Choroid plexus epithelial cell (primary cell): ENCODE data around the gene POLD3.

Source experiments
- DNase-seq: peaks from one replicate; pipeline ENCODE4 v3.0.0-alpha.2; 2010; ENCODE audit warnings: low read depth
- H3K4me3 ChIP-seq: 2 replicates; pipeline ENCODE4 v1.5.1; 2011; ENCODE audit warnings: low read depth, mild to moderate bottlenecking, control low read depth, low read length, moderate library complexity
- TF ChIP-seq, protein P1 (sequence below): conservative IDR thresholded peaks from 2 replicates; pipeline ENCODE4 v1.5.1; 2011; ENCODE audit warnings: low read depth, mild to moderate bottlenecking, control low read depth, inconsistent platforms, low read length, moderate library complexity

The POLD3 gene

DNA sequence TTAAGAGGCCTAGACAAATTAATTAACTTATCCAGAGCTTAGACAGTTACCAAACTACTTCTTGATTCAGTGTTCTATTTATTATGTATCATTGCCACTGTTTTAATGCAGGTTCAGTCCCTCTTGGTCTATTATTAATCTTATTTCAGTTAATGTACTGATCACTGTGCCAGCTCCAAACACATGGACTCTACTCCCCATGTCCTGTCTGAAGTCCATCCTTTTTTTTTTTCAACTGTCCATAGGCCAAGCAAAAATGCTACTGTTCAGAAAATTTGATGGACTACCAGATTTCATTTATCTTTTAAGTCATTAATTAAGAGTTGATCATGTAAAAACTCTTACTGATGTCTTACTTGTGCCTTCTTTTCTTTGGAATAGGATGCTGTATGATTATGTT lies 11.9 kb downstream of the POLD3 start:
- no peak overlapping the region for H3K4me3 ChIP-seq
- DNase-seq: no peak
- TF ChIP-seq, protein P1, sequence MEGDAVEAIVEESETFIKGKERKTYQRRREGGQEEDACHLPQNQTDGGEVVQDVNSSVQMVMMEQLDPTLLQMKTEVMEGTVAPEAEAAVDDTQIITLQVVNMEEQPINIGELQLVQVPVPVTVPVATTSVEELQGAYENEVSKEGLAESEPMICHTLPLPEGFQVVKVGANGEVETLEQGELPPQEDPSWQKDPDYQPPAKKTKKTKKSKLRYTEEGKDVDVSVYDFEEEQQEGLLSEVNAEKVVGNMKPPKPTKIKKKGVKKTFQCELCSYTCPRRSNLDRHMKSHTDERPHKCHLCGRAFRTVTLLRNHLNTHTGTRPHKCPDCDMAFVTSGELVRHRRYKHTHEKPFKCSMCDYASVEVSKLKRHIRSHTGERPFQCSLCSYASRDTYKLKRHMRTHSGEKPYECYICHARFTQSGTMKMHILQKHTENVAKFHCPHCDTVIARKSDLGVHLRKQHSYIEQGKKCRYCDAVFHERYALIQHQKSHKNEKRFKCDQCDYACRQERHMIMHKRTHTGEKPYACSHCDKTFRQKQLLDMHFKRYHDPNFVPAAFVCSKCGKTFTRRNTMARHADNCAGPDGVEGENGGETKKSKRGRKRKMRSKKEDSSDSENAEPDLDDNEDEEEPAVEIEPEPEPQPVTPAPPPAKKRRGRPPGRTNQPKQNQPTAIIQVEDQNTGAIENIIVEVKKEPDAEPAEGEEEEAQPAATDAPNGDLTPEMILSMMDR: no peak

DNA sequence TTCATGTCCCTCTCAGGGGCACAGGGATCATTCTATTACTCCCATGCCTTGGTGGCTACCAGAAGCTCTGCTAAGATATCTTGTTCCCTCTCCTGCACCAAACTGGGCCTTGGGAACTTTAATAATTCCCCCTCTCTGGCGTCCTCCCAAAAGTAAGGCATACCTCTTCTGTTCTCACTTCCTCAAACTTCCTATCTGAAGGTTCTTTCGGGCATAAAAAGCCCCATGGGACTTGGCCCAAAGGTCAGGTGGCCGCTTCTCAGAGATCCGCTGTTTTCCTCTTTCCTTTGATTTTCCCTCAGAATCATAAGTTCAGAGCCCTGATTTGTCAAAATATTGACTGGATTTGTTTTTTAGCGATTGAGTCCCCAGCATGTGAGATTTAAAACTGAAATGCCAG lies 13.0 kb downstream of the POLD3 start:
- TF ChIP-seq, protein P1: no peak
- DNase-seq: no peak
- H3K4me3 ChIP-seq: no peak overlapping the region

DNA sequence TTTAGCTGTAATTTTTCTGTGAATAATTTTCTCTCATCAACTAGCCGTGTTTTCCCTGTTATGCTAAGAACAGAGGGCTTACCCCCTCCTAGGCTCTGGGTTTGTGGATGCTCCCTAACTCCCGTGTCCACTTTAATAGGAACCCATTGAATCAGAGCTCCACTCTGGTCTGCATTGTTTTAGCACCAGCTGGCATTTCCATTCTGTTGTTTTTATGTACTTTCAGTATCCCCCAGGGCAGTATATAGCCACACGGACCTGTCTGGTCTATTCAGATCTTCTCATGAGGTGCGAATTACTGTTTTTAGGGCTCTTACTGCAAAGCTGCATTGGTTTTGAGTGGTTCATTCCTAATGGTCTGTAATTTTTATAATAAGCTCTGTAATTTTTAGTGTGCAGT lies 16.0 kb downstream of the POLD3 start:
- no peak for DNase-seq
- no peak overlapping the region for H3K4me3 ChIP-seq
- TF ChIP-seq, protein P1: no peak

DNA sequence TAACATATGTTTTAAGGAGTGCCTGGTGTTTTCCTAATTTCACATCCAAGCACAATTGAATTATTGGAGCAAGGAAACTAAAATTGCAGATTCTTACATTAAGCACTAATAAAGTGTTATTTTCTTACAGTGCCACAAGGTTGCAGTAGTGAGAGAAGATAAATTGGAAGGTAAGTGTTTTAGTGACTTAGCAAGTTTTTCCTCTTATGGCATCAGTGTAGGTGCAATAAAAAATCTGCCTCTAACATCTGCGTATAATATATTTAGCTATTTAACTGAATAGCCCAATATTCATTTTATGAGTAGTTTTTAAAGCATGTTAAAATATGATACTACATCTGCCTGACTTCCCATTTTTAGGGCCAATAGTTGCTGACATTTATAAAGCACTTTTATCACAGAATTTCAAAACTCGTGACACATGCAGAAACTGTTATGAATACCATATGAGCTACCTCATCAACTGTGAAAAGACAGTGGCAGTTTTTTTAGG lies 19.0 kb downstream of the POLD3 start:
- no peak overlapping the region for H3K4me3 ChIP-seq
- peak; percentile 89 for DNase-seq
- TF ChIP-seq, protein P1: peak; percentile 52

DNA sequence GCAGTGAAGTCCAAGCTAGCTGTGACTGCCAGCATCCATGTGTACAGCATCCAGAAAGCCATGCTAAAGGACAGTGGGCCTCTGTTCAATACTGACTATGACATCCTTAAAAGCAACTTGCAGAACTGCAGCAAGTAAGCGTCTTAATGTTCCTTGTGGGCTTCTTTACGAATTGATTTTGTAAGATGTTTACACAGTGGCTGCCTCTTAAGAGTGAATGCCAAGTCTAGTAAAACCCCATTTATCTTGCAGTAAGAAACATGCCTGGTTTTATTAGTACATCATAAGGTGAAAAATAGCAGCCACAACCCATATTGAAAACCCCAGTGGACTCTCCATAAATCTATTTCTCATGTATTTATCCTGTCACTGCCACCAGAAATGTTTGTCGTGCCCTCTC lies 20.5 kb downstream of the POLD3 start:
- no peak for DNase-seq
- TF ChIP-seq, protein P1: no peak

DNA sequence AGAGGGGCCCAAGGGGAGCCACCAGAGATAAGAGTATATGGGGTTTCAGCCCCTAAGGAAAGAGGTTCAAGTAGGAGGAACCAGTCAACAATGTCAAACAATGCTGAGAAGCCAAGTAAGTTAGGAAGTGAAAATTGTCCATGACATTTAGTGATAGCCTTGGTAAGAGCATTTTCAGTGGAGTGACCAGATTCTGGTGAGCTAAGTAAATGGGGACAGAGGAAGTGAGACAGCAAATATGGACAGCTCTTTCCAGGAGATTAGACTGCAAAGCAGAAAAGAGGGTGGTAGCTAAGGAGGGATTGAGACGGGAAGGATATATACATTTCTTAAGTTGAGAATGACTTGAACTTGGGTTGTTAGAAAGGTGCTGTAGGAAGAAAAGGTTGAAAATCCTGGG lies 22.9 kb downstream of the POLD3 start:
- DNase-seq: no peak
- no peak overlapping the region for H3K4me3 ChIP-seq
- TF ChIP-seq, protein P1: no peak

More for the DNA sequence above, 20.5 kb downstream of the POLD3 start:
- no peak overlapping the region for H3K4me3 ChIP-seq

DNA sequence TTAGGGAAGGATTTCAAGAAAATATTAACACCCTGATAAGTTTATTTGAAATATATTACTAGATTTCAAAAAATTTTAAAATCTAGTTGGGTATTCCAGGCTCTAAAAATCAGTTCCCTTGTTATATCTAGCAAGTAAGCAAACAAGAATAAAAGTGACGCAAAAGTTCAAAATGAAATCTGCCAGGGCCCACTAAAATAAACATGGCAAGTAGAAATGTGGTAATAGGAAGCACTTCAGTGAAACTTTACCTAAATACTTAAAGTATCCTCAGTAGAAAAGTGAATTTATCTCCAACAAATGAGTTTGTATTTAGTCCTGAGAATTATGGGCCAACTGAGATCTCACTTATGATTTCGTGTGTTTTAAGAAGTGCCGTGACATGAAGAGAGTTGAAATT lies 23.6 kb downstream of the POLD3 start:
- no peak overlapping the region for H3K4me3 ChIP-seq
- DNase-seq: no peak
- TF ChIP-seq, protein P1: no peak
